ENCODE results near the gene TTF1.

TTF1 gene

DNA sequence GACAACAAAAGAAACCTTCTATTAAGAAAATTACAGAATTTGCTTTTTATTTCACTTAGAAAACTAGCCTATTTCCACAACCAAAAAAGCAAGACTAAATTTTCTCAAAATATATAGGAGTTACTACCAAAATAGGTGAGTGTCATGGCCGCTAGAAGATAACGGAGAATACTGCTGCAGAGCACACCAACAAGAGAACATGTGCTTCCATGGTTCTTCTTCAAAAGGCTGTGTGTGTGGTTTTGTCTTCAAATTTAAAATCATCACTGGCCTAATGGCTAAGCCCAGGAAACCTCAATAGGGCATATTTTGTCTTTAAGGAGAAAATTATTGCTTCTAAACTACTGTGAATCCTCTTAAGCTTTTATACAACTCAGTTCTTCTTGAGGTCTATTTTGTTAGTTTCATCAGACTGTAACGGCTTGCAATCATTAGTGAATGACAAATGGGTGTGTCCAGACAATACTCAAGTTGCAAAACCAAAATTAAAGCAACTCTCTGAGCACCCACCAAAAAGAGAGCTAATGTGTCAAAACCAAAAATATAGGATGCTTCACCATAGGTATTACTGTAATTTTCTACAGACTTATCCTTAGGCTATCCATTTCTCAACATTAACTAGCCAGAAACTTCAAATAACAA is 55.1 kb downstream of the TTF1 start:
- TF ChIP-seq NFRKB (IDR thresholded peaks at IDR 0.05) (no peak), ARNT (IDR thresholded peaks at IDR 0.05) (no peak), FOXM1 (IDR thresholded peaks at IDR 0.05; ENCODE audit: borderline replicate concordance) (no peak), ZNF384 (IDR thresholded peaks at IDR 0.05) (no peak), HDGF (IDR thresholded peaks at IDR 0.05; ENCODE audit: borderline replicate concordance) (no peak)
- DNase-seq (ENCODE audit: extremely low spot score), result no peak
- ChIA-PET POLR2A (no interaction called here), CTCF (no interaction called here)

DNA sequence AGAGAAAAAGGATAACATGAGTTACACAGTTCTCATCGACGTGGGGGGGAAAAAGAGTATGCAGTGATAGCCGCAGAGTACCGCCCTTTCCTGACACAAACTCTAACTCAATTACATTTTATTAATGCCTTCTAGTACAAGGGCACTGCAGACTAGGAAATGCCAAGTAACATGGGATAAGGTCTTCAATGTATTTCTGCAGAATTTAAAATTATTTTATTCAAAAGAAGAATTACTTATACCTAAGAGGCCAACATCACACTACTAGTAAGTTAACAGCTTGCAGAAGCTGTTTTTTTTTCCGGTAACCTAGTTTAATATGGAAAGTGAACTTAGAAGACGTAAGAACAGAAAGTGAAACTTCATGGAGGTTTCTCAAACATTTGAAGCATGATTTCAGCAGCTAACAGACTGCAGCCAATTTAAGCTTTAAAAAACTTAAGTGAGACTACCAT is 55.8 kb downstream of the TTF1 start:
- TF ChIP-seq CTBP1 (IDR thresholded peaks at IDR 0.05; ENCODE audit: borderline replicate concordance), result no peak
- no peak for TF ChIP-seq ELF4 (IDR thresholded peaks at IDR 0.05)
- TF ChIP-seq HDGF (IDR thresholded peaks at IDR 0.05; ENCODE audit: borderline replicate concordance), result no peak
- TF ChIP-seq FOXK2 (IDR thresholded peaks at IDR 0.05), result no peak
- no peak for TF ChIP-seq ARNT (IDR thresholded peaks at IDR 0.05)
- no peak for TF ChIP-seq BHLHE40 (IDR thresholded peaks at IDR 0.05; ENCODE audit: borderline replicate concordance)
- ChIA-PET CTCF (no interaction called here), POLR2A (no interaction called here)
- DNase-seq (ENCODE audit: extremely low spot score), result no peak

DNA sequence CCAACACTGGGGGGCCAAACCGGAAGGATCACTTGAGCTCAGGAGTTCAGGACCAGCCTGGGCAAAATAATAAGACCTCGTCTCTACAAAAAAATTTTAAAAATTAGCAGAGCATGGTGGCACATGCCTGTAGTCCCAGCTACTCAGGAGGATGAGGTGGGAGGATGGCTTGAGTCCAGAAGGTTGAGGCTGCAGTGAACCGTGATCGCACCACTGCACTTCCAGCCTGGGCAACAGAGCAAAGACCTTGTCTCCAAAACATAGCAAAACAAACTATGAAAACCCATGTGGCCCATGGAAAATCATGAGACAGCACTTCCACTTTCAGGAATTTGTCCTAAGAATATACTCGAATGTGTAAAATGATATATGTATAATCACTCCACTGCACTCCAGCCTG is 58.0 kb downstream of the TTF1 start:
- ChIA-PET CTCF (no interaction called here), POLR2A (no interaction called here)
- TF ChIP-seq ZNF384 (IDR thresholded peaks at IDR 0.05) (no peak), CTBP1 (IDR thresholded peaks at IDR 0.05; ENCODE audit: borderline replicate concordance) (no peak), BHLHE40 (IDR thresholded peaks at IDR 0.05; ENCODE audit: borderline replicate concordance) (no peak), SUZ12 (IDR thresholded peaks at IDR 0.05) (no peak), NFRKB (IDR thresholded peaks at IDR 0.05) (no peak), L3MBTL2 (conservative IDR thresholded peaks at IDR 0.05) (no peak), ARNT (IDR thresholded peaks at IDR 0.05) (no peak), ELF4 (IDR thresholded peaks at IDR 0.05) (no peak), SP1 (IDR thresholded peaks at IDR 0.05) (no peak), TARDBP (IDR thresholded peaks at IDR 0.05) (no peak), FOXM1 (IDR thresholded peaks at IDR 0.05; ENCODE audit: borderline replicate concordance) (no peak), HDGF (IDR thresholded peaks at IDR 0.05; ENCODE audit: borderline replicate concordance) (no peak), FOXK2 (IDR thresholded peaks at IDR 0.05) (no peak), FOXA1 (IDR thresholded peaks at IDR 0.05) (no peak), LEF1 (IDR thresholded peaks at IDR 0.05; ENCODE audit: borderline replicate concordance) (no peak)
- TF ChIP-seq, protein P1, sequence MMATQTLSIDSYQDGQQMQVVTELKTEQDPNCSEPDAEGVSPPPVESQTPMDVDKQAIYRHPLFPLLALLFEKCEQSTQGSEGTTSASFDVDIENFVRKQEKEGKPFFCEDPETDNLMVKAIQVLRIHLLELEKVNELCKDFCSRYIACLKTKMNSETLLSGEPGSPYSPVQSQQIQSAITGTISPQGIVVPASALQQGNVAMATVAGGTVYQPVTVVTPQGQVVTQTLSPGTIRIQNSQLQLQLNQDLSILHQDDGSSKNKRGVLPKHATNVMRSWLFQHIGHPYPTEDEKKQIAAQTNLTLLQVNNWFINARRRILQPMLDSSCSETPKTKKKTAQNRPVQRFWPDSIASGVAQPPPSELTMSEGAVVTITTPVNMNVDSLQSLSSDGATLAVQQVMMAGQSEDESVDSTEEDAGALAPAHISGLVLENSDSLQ (IDR thresholded peaks at IDR 0.05), result no peak
- no peak for DNase-seq (ENCODE audit: extremely low spot score)

DNA sequence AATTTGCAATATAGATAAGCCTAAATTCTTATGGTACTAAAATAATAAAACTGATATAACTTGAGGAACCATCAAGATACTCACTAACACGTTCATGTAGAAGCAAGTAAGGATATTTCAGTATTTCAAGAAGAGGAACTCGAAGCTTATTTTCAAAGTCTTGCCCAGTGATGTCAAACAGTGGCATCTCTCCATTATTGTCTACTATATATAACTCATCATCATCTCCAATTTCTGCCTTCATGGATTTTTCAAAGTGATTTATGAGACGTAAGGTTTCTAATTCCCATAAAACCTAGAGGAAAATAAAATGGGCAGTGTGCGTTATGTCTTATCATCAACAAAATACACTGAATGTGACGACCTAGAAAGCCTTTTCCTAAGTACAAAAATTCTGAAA is 60.5 kb downstream of the TTF1 start:
- TF ChIP-seq FOXM1 (IDR thresholded peaks at IDR 0.05; ENCODE audit: borderline replicate concordance), result no peak
- no peak for TF ChIP-seq NFRKB (IDR thresholded peaks at IDR 0.05)
- no peak for TF ChIP-seq L3MBTL2 (conservative IDR thresholded peaks at IDR 0.05)
- no peak for TF ChIP-seq BHLHE40 (IDR thresholded peaks at IDR 0.05; ENCODE audit: borderline replicate concordance)
- TF ChIP-seq ARNT (IDR thresholded peaks at IDR 0.05), result no peak
- no peak for TF ChIP-seq SP1 (IDR thresholded peaks at IDR 0.05)
- TF ChIP-seq, protein P1 (IDR thresholded peaks at IDR 0.05), result no peak
- no peak for TF ChIP-seq LEF1 (IDR thresholded peaks at IDR 0.05; ENCODE audit: borderline replicate concordance)
- TF ChIP-seq FOXK2 (IDR thresholded peaks at IDR 0.05), result no peak
- TF ChIP-seq SUZ12 (IDR thresholded peaks at IDR 0.05), result no peak
- no peak for TF ChIP-seq ELF4 (IDR thresholded peaks at IDR 0.05)
- TF ChIP-seq HDGF (IDR thresholded peaks at IDR 0.05; ENCODE audit: borderline replicate concordance), result no peak
- no peak for TF ChIP-seq CTBP1 (IDR thresholded peaks at IDR 0.05; ENCODE audit: borderline replicate concordance)
- TF ChIP-seq TARDBP (IDR thresholded peaks at IDR 0.05), result no peak
- no peak for TF ChIP-seq FOXA1 (IDR thresholded peaks at IDR 0.05)
- no peak for TF ChIP-seq ZNF384 (IDR thresholded peaks at IDR 0.05)
- POLR2A ChIA-PET, result no interaction called here
- no peak for DNase-seq (ENCODE audit: extremely low spot score)
- CTCF ChIA-PET, result no interaction called here

DNA sequence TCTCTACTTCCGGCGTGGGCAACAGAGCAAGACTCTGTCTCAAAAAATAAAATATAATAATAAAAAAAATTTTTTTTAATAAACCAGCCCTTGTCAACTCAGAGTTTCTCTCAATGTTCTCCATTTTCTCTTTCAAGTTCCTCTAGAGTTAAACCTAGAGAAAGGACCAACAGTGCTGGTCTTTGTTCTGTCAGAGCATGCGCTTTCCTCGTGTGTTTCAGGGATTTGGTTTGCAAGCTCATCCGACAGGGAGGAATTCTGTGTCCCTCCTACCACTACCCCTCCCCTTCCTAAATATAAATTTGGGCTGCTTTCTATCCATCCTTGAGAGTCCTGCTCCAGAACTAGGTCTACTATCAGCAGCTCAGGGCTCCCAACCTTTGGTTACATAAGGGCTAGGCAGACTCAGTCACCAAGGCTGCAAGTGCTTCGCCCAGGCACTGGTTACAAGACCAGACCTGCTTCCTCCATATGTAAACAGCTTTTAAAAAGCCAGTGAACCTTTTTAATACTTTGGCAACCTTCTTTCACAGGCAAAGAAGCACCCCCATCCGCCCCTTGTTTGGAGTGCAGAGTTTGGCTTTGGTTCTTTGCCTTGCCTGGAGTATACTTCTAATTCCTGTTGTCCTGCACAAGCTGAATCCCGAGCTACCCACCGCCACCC is 65.3 kb downstream of the TTF1 start:
- no peak for TF ChIP-seq NFRKB (IDR thresholded peaks at IDR 0.05)
- no peak for TF ChIP-seq FOXA1 (IDR thresholded peaks at IDR 0.05)
- no peak for TF ChIP-seq ARNT (IDR thresholded peaks at IDR 0.05)
- TF ChIP-seq HDGF (IDR thresholded peaks at IDR 0.05; ENCODE audit: borderline replicate concordance), result no peak
- TF ChIP-seq BHLHE40 (IDR thresholded peaks at IDR 0.05; ENCODE audit: borderline replicate concordance), result no peak
- no peak for TF ChIP-seq L3MBTL2 (conservative IDR thresholded peaks at IDR 0.05)
- no peak for TF ChIP-seq TARDBP (IDR thresholded peaks at IDR 0.05)
- TF ChIP-seq, protein P1 (IDR thresholded peaks at IDR 0.05), result no peak
- no peak for TF ChIP-seq SUZ12 (IDR thresholded peaks at IDR 0.05)
- TF ChIP-seq ZNF384 (IDR thresholded peaks at IDR 0.05), result no peak
- no peak for TF ChIP-seq FOXK2 (IDR thresholded peaks at IDR 0.05)
- TF ChIP-seq FOXM1 (IDR thresholded peaks at IDR 0.05; ENCODE audit: borderline replicate concordance), result no peak
- no peak for TF ChIP-seq LEF1 (IDR thresholded peaks at IDR 0.05; ENCODE audit: borderline replicate concordance)
- TF ChIP-seq SP1 (IDR thresholded peaks at IDR 0.05), result no peak
- TF ChIP-seq ELF4 (IDR thresholded peaks at IDR 0.05), result no peak
- no peak for TF ChIP-seq CTBP1 (IDR thresholded peaks at IDR 0.05; ENCODE audit: borderline replicate concordance)
- DNase-seq (ENCODE audit: extremely low spot score), result no peak
- POLR2A ChIA-PET, result no interaction called here
- CTCF ChIA-PET, result no interaction called here

DNA sequence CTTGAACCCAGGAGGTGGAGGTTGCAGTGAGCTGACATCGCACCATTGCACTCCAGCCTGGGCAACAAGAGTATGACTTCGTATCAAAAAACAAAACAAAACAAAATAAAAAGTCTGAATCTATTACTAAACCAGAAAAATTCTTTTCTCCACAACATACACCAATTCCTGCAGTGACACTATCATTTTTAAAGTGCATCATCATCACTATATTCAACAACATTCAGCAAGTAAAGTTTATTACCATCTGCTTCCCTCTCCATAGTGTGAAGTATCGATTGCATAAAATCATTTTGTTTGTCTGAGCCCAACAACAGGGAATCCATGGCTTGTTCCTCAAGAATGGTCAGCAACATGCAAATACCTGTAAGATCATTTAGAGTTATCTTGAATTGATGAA is 72.3 kb downstream of the TTF1 start:
- TF ChIP-seq ZNF384 (IDR thresholded peaks at IDR 0.05), result no peak
- no peak for TF ChIP-seq FOXK2 (IDR thresholded peaks at IDR 0.05)
- no peak for TF ChIP-seq FOXA1 (IDR thresholded peaks at IDR 0.05)
- TF ChIP-seq HDGF (IDR thresholded peaks at IDR 0.05; ENCODE audit: borderline replicate concordance), result no peak
- no peak for TF ChIP-seq TARDBP (IDR thresholded peaks at IDR 0.05)
- TF ChIP-seq BHLHE40 (IDR thresholded peaks at IDR 0.05; ENCODE audit: borderline replicate concordance), result no peak
- no peak for TF ChIP-seq L3MBTL2 (conservative IDR thresholded peaks at IDR 0.05)
- no peak for TF ChIP-seq CTBP1 (IDR thresholded peaks at IDR 0.05; ENCODE audit: borderline replicate concordance)
- no peak for DNase-seq (ENCODE audit: extremely low spot score)
- POLR2A ChIA-PET, result no interaction called here
- CTCF ChIA-PET, result no interaction called here

All from HEK293T (cell line).